Endothelial cell of umbilical vein (primary cell): ENCODE data around the gene CLRN3. TPM values are rescaled to one million over a fixed set of nuclear protein-coding genes. Genes with fewer than 3 reads are reported as not detected.
A peak's percentile ranks its signal among the peaks of the same experiment; 100 is the strongest.

Source experiments
- BruUV-seq: library from RNA; stranded (reverse); fragments of 400-500 nt; replicated peaks from 2 replicates; lab custom pipeline; 2021; lab: Mats Ljungman, UMichigan
- CTCF ChIA-PET: fragments of 300-600, 350-600 bp; sonication (Branson Sonifier 250); formaldehyde crosslinking; loops from one replicate; lab custom pipeline; 2021; ENCODE audit warnings: antibody characterized with exemption, inconsistent platforms; lab: Charles Lee
- POLR2A ChIA-PET: fragments of 300-600, 350-600 bp; sonication (Branson Sonifier 250); formaldehyde crosslinking; loops from one replicate; lab custom pipeline; 2021; ENCODE audit warnings: antibody characterized with exemption, inconsistent platforms; lab: Charles Lee
- DNase-seq: peaks from one replicate; pipeline ENCODE4 v3.0.0-alpha.2; 2011; ENCODE audit warnings: low read depth, low spot score
- FAIRE-seq: peaks from 2 replicates; lab custom pipeline; 2011; peaks lifted over from hg19 to GRCh38; lab: Jason Lieb, UNC
- H2AFZ ChIP-seq: 2 replicates; pipeline ENCODE4 v1.6.0; 2012; ENCODE audit warnings: low read depth, low read length, control low read depth, inconsistent platforms
- H3K27ac ChIP-seq: 2 replicates; pipeline ENCODE4 v1.5.1; 2011; ENCODE audit warnings: low read depth, mild to moderate bottlenecking, control low read depth, low read length, moderate library complexity; ENCODE audit not compliant: insufficient read depth
- H3K27me3 ChIP-seq, 2 experiments: 2 replicates each; pipeline versions ENCODE4 v1.6.0 to v1.6.1; 2011; ENCODE audit warnings: low read length in 2 of 2, mixed read lengths in 1 of 2; ENCODE audit not compliant: control insufficient read depth in 2 of 2, insufficient read depth in 2 of 2
- H3K36me3 ChIP-seq, 2 experiments: 2 replicates in 1 of 2; 3 replicates in 1 of 2; pipeline ENCODE4 v1.5.1; 2011; ENCODE audit warnings: low read length in 2 of 2, mild to moderate bottlenecking in 1 of 2, moderate library complexity in 1 of 2; ENCODE audit not compliant: control insufficient read depth in 2 of 2, insufficient read depth in 2 of 2; ENCODE audit errors: extremely low read depth in 1 of 2
- H3K4me1 ChIP-seq: 3 replicates; pipeline ENCODE4 v1.5.1; 2011; ENCODE audit warnings: mild to moderate bottlenecking, low read length; ENCODE audit not compliant: control insufficient read depth, insufficient read depth; ENCODE audit errors: extremely low read depth
- H3K4me2 ChIP-seq: 2 replicates; pipeline ENCODE4 v1.6.1; 2011; ENCODE audit warnings: low read length, control low read depth, mixed read lengths; ENCODE audit not compliant: insufficient read depth
- H3K4me3 ChIP-seq, 3 experiments: fragments of 200-600 bp in 1 of 3; sonication (generic), shearing (Covaris generic) in 1 of 3; replicated peaks in 1 of 3; 2 replicates each; pipeline ENCODE4 v1.5.1; 2011 to 2016; ENCODE audit warnings: control low read depth in 3 of 3, low read length in 3 of 3, mild to moderate bottlenecking in 2 of 3, inconsistent platforms in 1 of 3, low read depth in 1 of 3, moderate library complexity in 1 of 3; ENCODE audit not compliant: insufficient read depth in 1 of 3
- H3K79me2 ChIP-seq: 2 replicates; pipeline ENCODE4 v1.6.0; 2012; ENCODE audit warnings: low read length, inconsistent platforms; ENCODE audit not compliant: control insufficient read depth, insufficient read depth
- H3K9ac ChIP-seq: replicated peaks from 2 replicates; pipeline ENCODE3; 2011; ENCODE audit warnings: low read length, control low read depth; ENCODE audit not compliant: insufficient read depth; ENCODE audit errors: extremely low read depth
- H3K9me1 ChIP-seq: replicated peaks from 3 replicates; pipeline ENCODE4 v1.6.0; 2011; ENCODE audit warnings: mild to moderate bottlenecking, low read length; ENCODE audit not compliant: control insufficient read depth, insufficient read depth; ENCODE audit errors: extremely low read depth
- H3K9me3 ChIP-seq: replicated peaks from 2 replicates; pipeline ENCODE4 v1.5.1; 2012; ENCODE audit warnings: low read length, inconsistent platforms; ENCODE audit not compliant: control insufficient read depth, insufficient read depth
- H4K20me1 ChIP-seq: replicated peaks from 2 replicates; pipeline ENCODE3; 2011; ENCODE audit warnings: mild to moderate bottlenecking, low read length; ENCODE audit not compliant: control insufficient read depth, insufficient read depth; ENCODE audit errors: extremely low read depth
- CTCF ChIP-seq, 2 donors: IDR thresholded peaks; 1 replicate in 1 of 2; 2 replicates in 1 of 2; pipeline ENCODE4 v1.5.1; 2011; ENCODE audit warnings: low read length in 2 of 2, mild to moderate bottlenecking in 2 of 2, moderate library complexity in 2 of 2, control low read depth in 1 of 2, inconsistent platforms in 1 of 2, low read depth in 1 of 2; ENCODE audit not compliant: insufficient read depth in 1 of 2; ENCODE audit errors: extremely low read depth in 1 of 2
- EZH2 ChIP-seq: IDR thresholded peaks from 2 replicates; pipeline ENCODE4 v1.6.1; 2012; ENCODE audit warnings: borderline replicate concordance, low read depth, mild to moderate bottlenecking, moderate library complexity, low read length, inconsistent platforms; ENCODE audit not compliant: severe bottlenecking
- FOS ChIP-seq: IDR thresholded peaks from 2 replicates; pipeline ENCODE4 v1.6.1; 2011; ENCODE audit warnings: mild to moderate bottlenecking, low read length, moderate library complexity, borderline replicate concordance; ENCODE audit not compliant: insufficient read depth
- GATA2 ChIP-seq: IDR thresholded peaks from 2 replicates; pipeline ENCODE4 v1.7.0; 2011; ENCODE audit warnings: low read depth, mild to moderate bottlenecking, moderate library complexity, mixed read lengths, low read length; ENCODE audit not compliant: insufficient read length, insufficient read depth
- JUN ChIP-seq: IDR thresholded peaks from 2 replicates; pipeline ENCODE4 v1.6.1; 2011; ENCODE audit warnings: borderline replicate concordance, low read depth; ENCODE audit not compliant: insufficient read length, insufficient read depth
- MAX ChIP-seq: IDR thresholded peaks from 2 replicates; pipeline ENCODE4 v1.6.1; 2011; ENCODE audit not compliant: insufficient read depth, insufficient read length
- MYC ChIP-seq: IDR thresholded peaks from one replicate; pipeline ENCODE4 v1.6.1; 2011; ENCODE audit warnings: mild to moderate bottlenecking, low read depth, low read length
- POLR2A ChIP-seq: IDR thresholded peaks from 2 replicates; pipeline ENCODE4 v1.6.1; 2012; ENCODE audit warnings: low read depth, mild to moderate bottlenecking, control low read depth, low read length
- POLR2AphosphoS5 ChIP-seq: IDR thresholded peaks from 2 replicates; pipeline ENCODE4 v1.6.1; 2012; ENCODE audit warnings: low read depth, mild to moderate bottlenecking, control low read depth, low read length, moderate library complexity; ENCODE audit not compliant: insufficient read depth
- dilution Hi-C: fragments of 300-500 bp; cut with MboI; formaldehyde crosslinking; loops from one replicate; pipeline ENCODE4 v1.15.0; 2019; ENCODE audit warnings: low sequenced_read_pairs; ENCODE audit not compliant: extremely low pct_ligation_motif_present
- intact Hi-C: fragments of 100-400 bp; cut with micrococcal nuclease; formaldehyde crosslinking; loops from one replicate; pipeline ENCODE4 v1.10.0; 2022
- polyA plus RNA-seq, 4 experiments: library from polyadenylated mRNA; depleted of rRNA in 3 of 4; stranded (reverse) in 3 of 4; unstranded in 1 of 4; fragments of >200 nt; gene quantifications; 2 replicates each; pipeline versions ENCODE4 v1.2.1 to v1.2.3, GENCODE V29; 2011 to 2012; ENCODE audit warnings: missing spikeins in 1 of 4
- total RNA-seq: library from RNA; stranded (reverse); gene quantifications from 2 replicates; pipeline ENCODE4 v1.2.3, GENCODE V29; 2021

CLRN3 gene
- total and polyA plus RNA-seq, 2 donors (not counting 3 experiments of a cell fraction or from before 2014, with no cell fraction given) = 0.07 TPM; not detected in 1

GRCh38 chr10:127926455-127926854, 33.7 kb upstream of the CLRN3 start:
- H3K4me2 ChIP-seq = peak overlapping the region; percentile 47
- no peaks in the 10 kb centered on the region for H3K27me3 ChIP-seq
- TF ChIP-seq POLR2A (no peak), JUN (no peak), CTCF (IDR thresholded peaks at IDR 0.05; ENCODE audit: extremely low read depth in 1 of 2, insufficient read depth in 1 of 2, low read depth in 1 of 2, low read length in 2 of 2) (no peak), FOS (no peak), MYC (no peak), MAX (no peak), GATA2 (no peak), EZH2 (no peak), POLR2AphosphoS5 (no peak)
- H3K9ac ChIP-seq = peak overlapping the region; percentile 21
- peak overlapping the region; percentile 46 for H3K27ac ChIP-seq
- H2AFZ ChIP-seq = peak overlapping the region; percentile 23
- FAIRE-seq = no peak
- peak overlapping the region in 1 of 3 experiments; percentile 2 for H3K4me3 ChIP-seq
- no peaks in the 10 kb centered on the region for H3K9me3 ChIP-seq
- ChIA-PET CTCF (interaction anchor here (1.1 to 10.3 kb wide), 5 partner anchors 19 to 84 kb away, joined by 3 to 68 read pairs (median 6); partner anchors contain the start of gene PTPRE), POLR2A (interaction anchor here (0.6 kb wide), 1 partner anchor 57 kb away, joined by 4 read pairs; no protein-coding TSS in a partner anchor)
- intact Hi-C loops (no loop called here), dilution Hi-C loops (no loop called here)
- DNase-seq = peak; percentile 59
- H4K20me1 ChIP-seq = no peaks in the 10 kb centered on the region
- H3K36me3 ChIP-seq = no peaks in the 10 kb centered on the region
- peaks cover 57% of the 10 kb centered on the region for H3K4me1 ChIP-seq
- BruUV-seq = no TSS peak
- H3K79me2 ChIP-seq = peaks cover 14% of the 10 kb centered on the region
- no peaks in the 10 kb centered on the region for H3K9me1 ChIP-seq
